K562 treated with DMSO at 1 percent for 4 hours (cell line): Measurements from ENCODE around the gene TOR3A. TPM values are rescaled to one million over a fixed set of nuclear protein-coding genes. Genes with fewer than 3 reads are reported as not detected.

Experiments
- total RNA-seq: library from RNA; unstranded; fragments of 300-600 nt; gene quantifications from 2 replicates; pipeline ENCODE4 v1.2.3, GENCODE V29; 2022; ENCODE audit not compliant: insufficient read depth

Gene TOR3A
- total RNA-seq: 45.0 and 46.1 TPM in 2 replicates

GRCh38 chr1:179081687-179082332, at the start of gene TOR3A:
TSS of gene TOR3A (plus strand) at chr1:179082070. CDS start at chr1:179082129, 59 bp downstream.

Other genes with a start within 250 kb of the TOR3A start
- gene ANGPTL1, start 211.0 kb upstream of the TOR3A start, total RNA-seq: not detected in 2 replicates
- gene FAM20B, start 56.2 kb upstream of the TOR3A start, total RNA-seq: 21.1 and 21.7 TPM in 2 replicates
- 6.5 and 6.9 TPM in 2 replicates for gene ABL2, start 147.6 kb downstream of the TOR3A start, total RNA-seq
- 7.6 and 12.5 TPM in 2 replicates for gene SOAT1, start 211.7 kb downstream of the TOR3A start, total RNA-seq